ENCODE data around the gene CORO6. TPM values are rescaled to one million over a fixed set of nuclear protein-coding genes. Genes with fewer than 3 reads are reported as not detected.

CORO6 gene
- total and polyA plus RNA-seq, 2 of the 13 experiments (the other 11 are each of a cell fraction or from before 2014, with no cell fraction given), result 0.42 to 0.82 TPM

DNA sequence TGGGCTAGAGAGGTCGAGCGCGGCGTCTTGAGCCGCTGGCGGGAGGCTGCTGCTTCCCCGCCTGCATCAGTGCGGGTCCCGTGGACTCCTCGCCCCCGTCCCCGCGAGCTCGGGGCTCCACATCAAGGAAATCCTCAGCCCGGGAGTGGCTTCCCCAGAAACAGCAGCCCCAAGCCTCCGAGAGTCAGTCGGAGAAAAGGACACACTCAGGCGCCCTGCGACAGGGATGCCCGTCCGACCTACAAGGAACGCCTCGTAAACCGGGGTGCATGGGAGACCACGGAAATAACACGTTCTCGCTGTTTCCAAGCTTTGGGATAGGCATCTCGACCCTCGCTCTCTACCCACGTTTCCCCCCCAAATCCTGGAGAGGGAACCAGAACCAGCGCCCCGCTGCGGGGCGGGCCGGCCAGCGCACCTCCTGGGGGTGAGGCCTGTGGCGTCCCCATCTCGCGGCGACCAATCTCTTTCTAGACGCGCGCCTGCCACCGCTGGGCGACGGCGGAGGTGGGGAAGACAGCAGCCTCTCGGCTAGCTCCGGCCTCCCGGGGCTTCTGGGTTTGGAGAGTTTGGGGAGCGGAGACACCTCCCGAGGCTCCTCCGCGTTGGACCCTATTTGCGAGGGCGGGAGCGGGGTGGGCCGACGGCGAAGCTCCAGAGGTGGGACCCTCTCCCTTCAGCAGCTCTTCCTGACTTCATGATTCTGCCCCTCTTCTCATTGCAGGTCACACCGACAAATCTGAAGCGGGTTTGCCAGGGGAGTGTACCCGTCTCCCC is 55.0 kb downstream of the CORO6 start (continued):
- TF ChIP-seq SRSF1 (optimal IDR thresholded peaks at IDR 0.05; ENCODE audit: low read depth, low read length) (peak; percentile 4), NFKB2 (CRISPR knock-in tag; IDR thresholded peaks at IDR 0.05; ENCODE audit: borderline replicate concordance) (0 out of 2 replicates have a peak, but pooled peaks have one; percentile 31), ZNF766 (CRISPR knock-in tag; IDR thresholded peaks at IDR 0.05; ENCODE audit: borderline replicate concordance) (0 out of 2 replicates have a peak, but pooled peaks have one; percentile 8), ZNF558 (CRISPR knock-in tag; IDR thresholded peaks at IDR 0.05; ENCODE audit: borderline replicate concordance) (no peak), LCORL (IDR thresholded peaks at IDR 0.05) (no peak), LCORL (CRISPR knock-in tag; IDR thresholded peaks at IDR 0.05) (peak; percentile 28; the same call in 1 of the 2 replicates), ZNF432 (CRISPR knock-in tag; IDR thresholded peaks at IDR 0.05; ENCODE audit: borderline replicate concordance) (no peak), ZNF746 (CRISPR knock-in tag; IDR thresholded peaks at IDR 0.05) (no peak), ZNF274 (CRISPR knock-in tag; IDR thresholded peaks at IDR 0.05) (peak; percentile 59; the same call in 1 of the 2 replicates), ZNF788 (CRISPR knock-in tag; IDR thresholded peaks at IDR 0.05; ENCODE audit: borderline replicate concordance) (peak; percentile 9; the same call in 1 of the 2 replicates), SRY (CRISPR knock-in tag; IDR thresholded peaks at IDR 0.05) (no peak; the same call in 1 of the 2 replicates), NONO (IDR thresholded peaks at IDR 0.05) (no peak), NONO (CRISPR knock-in tag; conservative IDR thresholded peaks at IDR 0.05) (peak; percentile 44; the same call in 1 of the 2 replicates), RBFOX2 (IDR thresholded peaks at IDR 0.05; ENCODE audit: low read depth, low read length) (peak; percentile 48; the same call in 1 of the 2 replicates), HES4 (CRISPR knock-in tag; IDR thresholded peaks at IDR 0.05; ENCODE audit: borderline replicate concordance) (peak; percentile 53; the same call in 1 of the 2 replicates), KDM2A (CRISPR knock-in tag; IDR thresholded peaks at IDR 0.05; ENCODE audit: borderline replicate concordance, low read depth) (0 out of 2 replicates have a peak, but pooled peaks have one; percentile 12)
- TF ChIP-seq, protein P1, sequence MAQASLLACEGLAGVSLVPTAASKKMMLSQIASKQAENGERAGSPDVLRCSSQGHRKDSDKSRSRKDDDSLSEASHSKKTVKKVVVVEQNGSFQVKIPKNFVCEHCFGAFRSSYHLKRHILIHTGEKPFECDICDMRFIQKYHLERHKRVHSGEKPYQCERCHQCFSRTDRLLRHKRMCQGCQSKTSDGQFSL (CRISPR knock-in tag; IDR thresholded peaks at IDR 0.05), result 0 out of 2 replicates have a peak, but pooled peaks have one; percentile 33
- TF ChIP-seq, protein P2, sequence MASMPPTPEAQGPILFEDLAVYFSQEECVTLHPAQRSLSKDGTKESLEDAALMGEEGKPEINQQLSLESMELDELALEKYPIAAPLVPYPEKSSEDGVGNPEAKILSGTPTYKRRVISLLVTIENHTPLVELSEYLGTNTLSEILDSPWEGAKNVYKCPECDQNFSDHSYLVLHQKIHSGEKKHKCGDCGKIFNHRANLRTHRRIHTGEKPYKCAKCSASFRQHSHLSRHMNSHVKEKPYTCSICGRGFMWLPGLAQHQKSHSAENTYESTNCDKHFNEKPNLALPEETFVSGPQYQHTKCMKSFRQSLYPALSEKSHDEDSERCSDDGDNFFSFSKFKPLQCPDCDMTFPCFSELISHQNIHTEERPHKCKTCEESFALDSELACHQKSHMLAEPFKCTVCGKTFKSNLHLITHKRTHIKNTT (CRISPR knock-in tag; IDR thresholded peaks at IDR 0.05), result no peak
- TF ChIP-seq, protein P3, sequence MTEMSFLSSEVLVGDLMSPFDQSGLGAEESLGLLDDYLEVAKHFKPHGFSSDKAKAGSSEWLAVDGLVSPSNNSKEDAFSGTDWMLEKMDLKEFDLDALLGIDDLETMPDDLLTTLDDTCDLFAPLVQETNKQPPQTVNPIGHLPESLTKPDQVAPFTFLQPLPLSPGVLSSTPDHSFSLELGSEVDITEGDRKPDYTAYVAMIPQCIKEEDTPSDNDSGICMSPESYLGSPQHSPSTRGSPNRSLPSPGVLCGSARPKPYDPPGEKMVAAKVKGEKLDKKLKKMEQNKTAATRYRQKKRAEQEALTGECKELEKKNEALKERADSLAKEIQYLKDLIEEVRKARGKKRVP (CRISPR knock-in tag; IDR thresholded peaks at IDR 0.05), result peak in 1 of 2 experiments; percentile 4; a peak in 1 of 4 replicates
